Activated naive CD4-positive, alpha-beta T cell (primary cell): ENCODE measurements around the gene PSORS1C2.
"Not testable (repeated sequence)": the region's sequence is repeated elsewhere in the genome, so short reads cannot be mapped to it uniquely, and the experiment has no call there.

Source experiments
- DNase-seq, 4 experiments: peaks; one replicate each; lab custom pipeline; 2025; lab: John Stamatoyannopoulos, UW

The PSORS1C2 gene

DNA sequence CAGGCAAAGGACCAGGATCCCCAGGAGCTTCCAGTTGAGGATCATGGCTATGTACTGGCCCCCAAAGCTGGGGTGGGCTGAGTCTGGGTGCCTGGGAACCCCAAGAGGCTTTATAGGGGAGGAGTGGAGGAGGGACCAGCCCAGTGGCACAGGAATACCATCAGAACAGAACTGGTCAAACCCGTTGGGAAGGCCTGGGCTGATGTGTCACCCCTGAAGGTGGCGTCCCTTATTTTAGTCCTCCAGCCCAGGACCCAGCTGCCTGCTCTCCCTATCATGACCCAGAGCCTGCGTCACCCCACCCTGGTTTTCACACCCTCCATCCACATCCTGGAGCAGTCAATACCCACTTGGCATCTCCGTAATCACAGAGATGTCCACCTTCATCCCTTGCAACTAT is at the start of gene PSORS1C2:
Gene PSORS1C2 (minus strand): TSS at position 85 of the 400 bp plus-strand sequence. CDS start 40 bp downstream, at position 45.
- no peak for DNase-seq

DNA sequence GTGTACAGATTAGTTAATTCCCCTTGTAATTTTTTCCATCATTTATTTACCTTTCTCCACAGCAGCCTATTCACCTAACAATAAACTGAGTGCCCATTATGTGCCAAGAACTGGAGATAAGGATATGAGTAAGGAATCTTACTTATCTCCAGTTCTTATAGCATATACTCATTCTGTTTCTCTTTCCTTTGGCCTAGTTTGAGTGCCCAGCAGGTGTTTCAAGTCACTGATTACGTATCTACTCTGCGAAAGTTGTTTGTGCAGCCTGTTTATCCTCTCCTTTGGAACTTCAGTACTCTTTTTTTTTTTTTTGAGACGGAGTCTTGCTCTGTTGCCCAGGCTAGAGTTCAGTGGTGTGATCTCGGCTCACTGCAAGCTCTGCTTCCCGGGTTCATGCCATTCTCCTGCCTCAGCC is 48.9 kb upstream of the PSORS1C2 start:
- DNase-seq, result no peak

DNA sequence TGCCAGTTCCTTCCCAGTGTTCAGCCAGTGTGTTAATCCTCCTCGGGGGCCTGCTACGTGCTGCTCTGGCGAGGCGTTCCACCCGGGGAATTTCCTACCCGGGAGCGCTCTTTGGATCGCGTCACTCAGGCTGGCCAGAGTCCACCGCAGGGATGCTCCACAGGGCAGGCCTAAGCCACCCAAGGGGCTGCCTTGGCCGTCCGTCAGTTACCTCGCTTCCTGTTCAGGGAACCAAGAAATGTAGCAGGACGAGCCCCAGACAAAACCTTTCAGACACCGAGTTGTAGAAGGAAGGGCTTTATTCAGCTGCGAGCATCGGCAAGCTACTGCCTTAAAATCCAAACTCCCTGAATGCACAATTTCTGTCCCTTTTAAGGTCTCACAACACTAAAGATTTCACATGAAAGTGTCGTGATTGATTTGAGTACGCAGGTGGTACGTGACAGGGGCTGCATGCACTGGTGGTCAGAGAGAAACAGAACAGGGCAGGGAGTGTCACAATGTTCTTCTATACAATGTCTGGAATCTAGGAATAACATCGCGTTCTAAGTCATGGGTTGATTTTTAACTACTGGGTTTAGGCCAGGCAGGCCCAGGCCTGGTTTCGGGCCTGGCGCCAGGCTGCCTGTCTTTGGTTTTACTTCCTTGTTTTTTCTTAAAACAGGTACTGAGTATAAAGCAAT is 47.3 kb upstream of the PSORS1C2 start:
- DNase-seq, result no peak

DNA sequence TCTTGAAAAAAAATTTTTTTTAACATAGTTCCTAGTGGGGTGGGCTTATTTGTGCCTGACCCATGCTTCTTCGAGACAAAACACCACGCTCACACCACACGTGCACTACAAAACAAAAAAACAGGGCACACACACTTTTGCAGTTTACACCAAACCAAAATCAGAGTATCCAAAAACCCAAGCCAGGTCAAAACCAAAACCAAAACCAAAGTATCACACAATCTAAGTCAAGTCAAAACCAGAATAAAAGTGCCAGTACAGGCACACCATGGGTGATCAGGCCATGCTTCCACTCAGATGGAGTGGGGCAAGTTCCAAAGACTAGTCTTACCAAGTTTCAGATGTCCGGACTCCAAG is 46.8 kb upstream of the PSORS1C2 start:
- not testable (repeated sequence) for DNase-seq

DNA sequence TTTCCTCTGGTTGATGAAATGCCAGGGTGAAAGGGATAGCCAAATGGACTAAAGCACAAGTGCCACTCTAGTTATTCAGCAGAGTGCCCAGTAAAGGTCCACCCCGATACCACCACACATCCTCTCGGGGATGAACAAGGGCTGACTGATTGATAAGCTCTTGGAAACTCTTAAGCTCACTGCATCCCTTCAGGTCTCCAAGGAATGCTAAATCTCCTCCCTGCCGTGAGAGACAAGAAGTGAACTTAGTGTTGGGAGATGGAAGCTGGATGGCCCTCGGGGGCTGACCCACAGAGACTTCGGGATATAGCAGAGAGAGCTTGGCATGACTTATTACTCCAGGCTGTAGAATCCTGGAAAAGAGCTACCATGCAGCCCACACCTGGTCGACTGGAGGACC is 45.0 kb upstream of the PSORS1C2 start:
- DNase-seq, result not testable (repeated sequence)

DNA sequence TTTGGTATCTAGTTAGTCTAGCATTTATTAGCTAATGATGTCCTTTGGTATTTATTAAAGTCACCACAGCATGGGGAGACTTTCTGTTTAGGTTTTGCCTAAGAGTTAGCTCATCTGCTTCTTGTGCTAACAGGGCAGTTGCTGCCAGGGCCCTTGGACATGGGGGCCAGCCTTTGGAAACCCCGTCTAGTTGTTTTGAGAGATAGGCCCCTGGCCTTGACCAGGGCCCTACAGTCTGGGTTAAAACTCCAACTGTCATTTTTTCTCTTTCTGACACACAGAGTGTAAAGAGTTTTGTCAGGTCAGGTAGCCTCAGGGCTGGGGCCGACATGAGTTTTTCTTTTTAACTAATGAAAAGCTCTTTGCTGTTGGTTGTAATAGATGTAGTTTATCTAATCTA is 44.4 kb upstream of the PSORS1C2 start:
- not testable (repeated sequence) for DNase-seq

DNA sequence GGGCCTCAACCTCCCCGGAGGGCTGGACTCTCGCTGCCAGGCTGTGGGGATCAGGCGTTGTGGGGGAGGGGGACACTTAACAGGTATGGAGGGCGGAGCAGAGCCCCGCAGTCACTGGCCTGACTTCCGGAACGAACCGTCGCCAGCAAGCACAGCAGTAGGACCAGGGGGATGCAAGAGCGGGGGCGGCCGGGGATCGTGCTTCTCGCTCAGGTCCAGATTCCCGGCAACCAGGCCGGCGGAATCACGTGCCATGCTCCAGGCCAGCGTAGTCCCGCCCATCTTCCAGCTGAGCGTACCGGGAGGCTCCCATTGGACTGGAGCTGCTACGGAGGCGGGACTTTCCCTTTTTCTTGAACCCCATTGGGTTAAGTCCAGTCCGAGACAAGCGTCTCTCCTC is 41.6 kb upstream of the PSORS1C2 start:
- peak in 3 of 4 experiments; percentile 28 to 36 (median 28) for DNase-seq

DNA sequence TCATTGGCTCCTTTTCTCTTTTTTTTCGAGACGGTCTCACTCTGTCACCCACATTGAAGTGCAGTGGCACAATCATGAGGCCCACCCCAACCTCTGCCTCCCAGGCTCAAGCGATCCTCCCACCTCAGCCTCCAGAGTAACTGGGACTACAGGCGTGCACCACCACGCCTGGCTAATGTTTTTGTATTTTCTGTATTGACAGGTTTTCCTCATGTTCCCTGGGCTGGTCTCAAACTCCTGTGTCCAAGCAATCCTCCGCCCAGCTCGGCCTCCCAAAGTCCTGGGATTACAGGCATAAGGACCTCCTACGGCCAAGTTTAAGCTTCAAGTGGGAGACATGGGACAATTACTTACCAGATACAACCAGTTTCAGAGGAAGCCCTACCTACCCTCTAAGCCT is 41.0 kb upstream of the PSORS1C2 start:
- DNase-seq, result no peak

DNA sequence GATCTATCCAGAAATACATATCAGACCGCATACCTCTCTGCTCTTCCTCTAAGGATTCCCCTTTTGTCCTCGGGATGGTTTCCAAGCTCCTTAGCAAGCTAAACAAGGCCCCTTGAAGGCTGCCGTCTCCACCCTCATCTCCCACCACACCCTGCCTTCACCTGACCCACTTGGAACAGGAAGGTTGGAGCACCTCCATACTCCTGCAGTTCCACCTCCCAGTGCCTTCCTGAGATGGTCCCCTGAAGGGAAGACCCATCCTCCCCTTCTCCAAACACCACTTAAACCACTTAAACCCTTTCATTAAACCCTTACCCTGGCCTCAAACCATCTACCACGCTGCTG is 40.1 kb upstream of the PSORS1C2 start:
- no peak for DNase-seq

DNA sequence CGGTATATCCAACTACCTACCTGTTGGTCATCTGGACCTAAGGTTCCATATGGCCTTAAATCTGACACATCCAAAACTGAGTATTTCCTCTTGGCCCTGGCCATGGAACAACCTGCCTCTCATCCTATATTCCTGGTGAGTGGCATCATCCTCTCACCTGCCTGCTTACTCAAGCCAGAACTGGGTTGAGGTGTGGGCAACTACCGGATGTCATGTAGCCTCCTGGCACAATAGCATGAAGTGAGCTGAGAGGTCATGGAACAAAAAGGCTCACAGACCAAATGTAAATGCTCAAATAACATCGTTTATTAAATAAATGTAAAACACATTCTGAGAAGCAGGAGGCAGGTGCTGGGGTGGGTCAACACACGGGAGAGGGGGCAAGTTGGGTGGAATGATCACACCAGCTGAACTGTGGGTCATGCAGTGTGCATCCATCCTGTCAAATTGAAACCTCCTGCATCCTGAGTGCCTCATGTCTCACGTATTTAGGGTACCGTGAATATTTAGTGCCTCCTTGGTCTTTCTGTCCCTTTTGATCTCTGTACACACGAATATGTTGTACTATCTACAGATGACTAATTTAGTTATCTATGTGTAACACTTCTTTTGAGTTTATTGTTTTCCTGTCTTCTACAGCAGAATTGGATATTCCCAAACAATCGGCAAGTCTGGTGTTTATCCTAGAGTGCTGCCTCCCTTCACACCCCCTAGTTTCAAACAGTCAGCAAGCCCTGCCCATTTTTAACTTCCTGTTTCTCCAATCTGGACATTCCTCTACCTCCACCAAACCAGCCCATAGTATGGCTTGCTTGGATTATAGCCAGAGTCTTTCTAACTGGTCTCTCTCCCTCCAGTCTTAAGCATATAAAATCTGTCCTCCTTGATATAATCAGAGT is 39.5 kb upstream of the PSORS1C2 start:
- no peak for DNase-seq

DNA sequence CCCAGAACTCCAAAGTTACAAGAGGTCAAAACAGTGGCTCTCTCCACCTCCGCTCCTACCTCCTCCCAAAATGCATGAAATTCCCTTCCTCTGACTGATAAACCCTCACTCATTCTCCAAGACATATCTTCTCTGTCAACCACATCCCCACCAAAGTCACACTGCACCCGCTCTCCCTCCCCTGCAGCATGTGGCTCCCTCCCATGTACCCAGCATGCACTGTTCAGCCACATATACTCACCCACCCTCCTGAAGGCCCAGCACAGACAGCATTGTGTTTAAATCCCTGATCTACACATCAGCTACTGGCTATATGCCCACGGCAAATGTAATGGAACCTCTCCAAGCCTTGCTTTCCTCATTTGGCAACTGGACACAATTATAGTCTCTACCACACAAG is 37.1 kb upstream of the PSORS1C2 start:
- DNase-seq, result no peak

DNA sequence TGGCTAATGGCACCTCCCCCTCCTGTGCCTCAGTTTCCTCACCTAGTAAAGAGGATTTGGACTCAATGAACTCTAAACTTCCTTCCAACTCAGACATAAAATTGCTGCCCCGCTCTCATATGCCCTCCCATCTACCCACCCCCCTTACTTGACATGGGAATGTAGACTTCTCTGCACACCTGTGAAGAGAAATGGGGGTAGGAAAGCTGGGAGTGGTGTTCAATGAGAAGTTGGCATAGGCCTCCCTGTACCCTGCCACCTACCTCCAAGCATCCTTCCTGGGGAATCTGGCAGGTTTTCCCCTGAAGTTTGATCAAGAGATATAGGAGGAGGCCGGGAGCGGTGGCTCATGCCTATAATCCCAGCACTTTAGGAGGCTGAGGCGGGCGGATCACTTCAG is 35.5 kb upstream of the PSORS1C2 start:
- DNase-seq, result no peak

DNA sequence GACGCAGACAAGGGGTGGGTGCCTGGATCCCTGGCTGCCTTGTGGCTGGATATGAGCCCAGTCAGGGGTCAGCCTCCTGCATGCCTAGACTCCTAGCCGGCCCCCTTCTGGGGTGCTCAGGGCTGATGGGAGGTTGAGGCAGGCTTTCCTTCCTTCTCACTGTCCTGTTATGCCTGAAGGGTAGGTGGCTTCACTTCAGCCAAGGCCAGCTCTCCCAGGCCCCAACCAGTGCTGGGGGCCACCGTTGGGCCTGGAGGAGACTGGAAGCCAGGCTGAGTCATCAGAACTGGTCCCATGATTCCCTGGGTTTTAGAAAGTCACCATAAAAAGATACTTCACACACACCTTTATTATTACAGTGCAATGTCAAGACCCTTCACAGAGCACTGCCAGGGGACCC is 34.5 kb upstream of the PSORS1C2 start:
- no peak for DNase-seq

DNA sequence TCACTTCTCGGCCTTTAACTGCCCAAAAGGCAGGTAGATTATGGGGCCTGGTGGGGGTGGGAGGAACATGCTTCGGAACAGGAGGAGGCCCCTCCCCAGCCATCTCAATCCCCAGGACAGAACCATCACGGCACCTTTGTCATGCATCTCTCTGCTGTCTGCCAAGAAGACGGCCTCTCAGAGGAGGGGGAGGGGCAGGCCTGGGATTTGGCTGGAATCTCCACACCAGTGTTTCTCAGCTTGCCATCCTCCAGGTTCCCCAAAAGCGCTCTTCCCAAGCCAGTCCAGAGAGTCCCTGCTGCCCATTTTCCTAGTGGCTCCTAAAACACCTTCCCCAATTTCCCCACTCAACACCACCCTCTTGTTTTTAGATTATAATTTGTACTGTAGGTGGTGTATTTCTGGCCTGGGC is 34.1 kb upstream of the PSORS1C2 start:
- DNase-seq, result no peak

DNA sequence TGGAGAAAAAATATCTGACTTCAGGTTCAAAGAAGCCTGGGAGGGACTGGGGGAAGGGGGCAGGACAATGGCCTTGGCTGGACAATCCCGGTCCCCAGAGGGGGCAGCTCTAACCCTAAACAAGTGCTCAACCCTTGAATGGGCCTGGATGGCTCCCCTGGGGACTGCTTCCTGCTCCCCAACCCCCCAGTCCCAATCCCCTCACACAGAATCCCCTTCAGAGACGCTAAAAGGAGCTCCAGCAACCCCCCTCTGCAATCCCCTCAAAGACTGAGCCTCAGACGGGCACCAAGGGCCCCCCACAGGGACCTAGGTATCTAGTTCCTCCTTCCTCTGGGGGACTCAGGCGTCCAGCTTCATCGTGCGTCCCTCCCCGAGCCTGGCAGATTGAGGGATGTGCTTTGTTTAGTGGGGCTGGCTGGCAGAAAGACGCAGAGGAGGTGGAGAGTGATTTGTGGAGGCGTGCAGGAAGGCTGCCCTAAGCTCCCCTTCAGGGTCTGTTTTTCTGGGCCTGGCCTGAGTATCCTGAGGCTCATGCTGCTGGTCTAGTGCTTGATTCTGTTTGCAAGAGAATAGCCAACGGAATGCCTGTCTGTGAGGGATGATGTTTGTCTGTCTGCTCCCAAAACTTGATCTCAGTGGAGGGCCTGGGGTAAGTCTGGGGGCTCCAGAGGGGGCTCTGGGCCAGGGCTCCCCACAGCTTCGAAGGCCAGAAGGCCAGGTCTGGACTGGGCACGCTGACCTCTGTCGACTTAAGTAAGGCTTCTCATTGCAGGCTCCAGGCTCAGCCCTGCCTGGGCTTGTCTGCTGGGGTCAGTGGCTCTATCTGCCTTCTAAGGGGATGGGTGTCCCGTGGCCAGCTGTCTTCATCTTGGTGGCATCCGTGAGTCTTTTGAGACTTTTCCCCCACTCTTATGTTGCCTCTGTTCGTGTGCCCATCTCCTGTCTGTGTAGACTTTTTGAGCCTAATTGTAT is 33.4 kb upstream of the PSORS1C2 start:
- DNase-seq, result no peak

DNA sequence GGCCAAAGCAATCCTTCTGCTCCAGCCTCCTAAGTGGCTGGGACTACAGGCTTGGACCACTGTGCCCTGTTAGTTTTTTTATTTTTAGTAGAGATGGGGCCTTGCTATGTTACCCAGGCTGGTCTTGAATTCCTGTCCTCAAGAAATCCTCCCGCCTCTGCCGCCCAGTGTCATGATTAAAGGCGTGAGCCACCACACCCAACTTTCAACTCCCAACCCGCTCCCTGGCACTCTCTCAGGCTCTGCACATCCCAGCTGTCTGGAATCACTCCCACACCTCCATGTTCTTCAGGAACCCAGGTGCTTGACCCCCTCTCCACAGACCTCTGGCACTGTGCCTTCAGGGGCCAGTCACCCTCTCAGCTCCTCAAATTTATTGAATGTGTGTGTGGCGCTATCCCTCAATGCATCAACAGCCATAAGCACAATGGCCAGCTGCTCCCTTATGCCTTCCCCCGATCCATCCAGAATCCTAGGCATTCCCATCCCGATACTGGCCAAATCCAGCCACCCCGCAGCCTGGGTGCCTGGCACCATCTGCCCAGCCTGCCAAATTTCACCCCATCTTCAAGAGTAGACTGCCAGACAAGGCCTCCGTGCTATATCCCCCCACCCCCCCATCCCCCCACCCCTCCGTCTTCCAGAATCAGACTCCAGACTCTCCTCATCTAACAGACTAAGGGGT is 32.3 kb upstream of the PSORS1C2 start:
- no peak for DNase-seq

DNA sequence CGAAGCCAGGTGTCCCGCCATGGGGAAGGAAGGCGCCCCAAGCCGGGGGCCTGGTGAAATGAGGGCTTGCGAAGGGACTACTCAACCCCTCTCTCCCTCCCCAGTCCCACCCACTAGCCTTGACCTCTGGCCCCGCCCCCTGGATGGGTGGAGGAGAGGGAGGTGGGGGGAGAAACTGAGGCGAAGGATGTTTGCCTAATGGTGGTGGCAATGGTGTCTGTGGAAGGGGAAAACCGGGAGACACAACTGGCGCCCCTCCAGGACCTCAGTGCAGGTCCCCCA is 31.7 kb upstream of the PSORS1C2 start, which contains the start of gene POU5F1:
Gene POU5F1 (minus strand): TSS at position 83 of the 282 bp plus-strand sequence. CDS start 62 bp downstream, at position 21.
- no peak for DNase-seq

DNA sequence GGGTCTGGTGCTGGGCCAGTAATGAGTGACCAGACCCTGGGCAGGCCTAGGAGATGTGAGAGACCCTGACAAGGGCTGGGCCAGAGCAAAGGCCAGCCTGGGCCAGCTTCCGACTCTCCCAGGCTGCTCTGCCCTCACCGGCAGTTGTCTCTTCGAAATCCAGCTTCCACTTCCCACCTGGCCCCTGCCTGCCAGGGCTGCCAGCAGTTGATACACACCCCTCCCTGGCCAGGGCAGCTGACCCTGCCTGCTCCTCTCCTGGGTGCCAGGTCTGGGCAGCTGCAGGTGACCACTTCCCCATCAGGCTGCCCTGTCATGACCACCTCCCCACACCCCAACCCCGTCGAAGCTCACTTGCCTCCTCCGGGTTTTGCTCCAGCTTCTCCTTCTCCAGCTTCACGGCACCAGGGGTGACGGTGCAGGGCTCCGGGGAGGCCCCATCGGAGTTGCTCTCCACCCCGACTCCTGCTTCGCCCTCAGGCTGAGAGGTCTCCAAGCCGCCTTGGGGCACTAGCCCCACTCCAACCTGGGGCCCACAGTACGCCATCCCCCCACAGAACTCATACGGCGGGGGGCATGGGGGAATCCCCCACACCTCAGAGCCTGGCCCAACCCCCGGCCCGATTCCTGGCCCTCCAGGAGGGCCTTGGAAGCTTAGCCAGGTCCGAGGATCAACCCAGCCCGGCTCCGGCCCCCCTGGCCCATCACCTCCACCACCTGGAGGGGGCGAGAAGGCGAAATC is 31.2 kb upstream of the PSORS1C2 start:
- DNase-seq, result not testable (repeated sequence)

DNA sequence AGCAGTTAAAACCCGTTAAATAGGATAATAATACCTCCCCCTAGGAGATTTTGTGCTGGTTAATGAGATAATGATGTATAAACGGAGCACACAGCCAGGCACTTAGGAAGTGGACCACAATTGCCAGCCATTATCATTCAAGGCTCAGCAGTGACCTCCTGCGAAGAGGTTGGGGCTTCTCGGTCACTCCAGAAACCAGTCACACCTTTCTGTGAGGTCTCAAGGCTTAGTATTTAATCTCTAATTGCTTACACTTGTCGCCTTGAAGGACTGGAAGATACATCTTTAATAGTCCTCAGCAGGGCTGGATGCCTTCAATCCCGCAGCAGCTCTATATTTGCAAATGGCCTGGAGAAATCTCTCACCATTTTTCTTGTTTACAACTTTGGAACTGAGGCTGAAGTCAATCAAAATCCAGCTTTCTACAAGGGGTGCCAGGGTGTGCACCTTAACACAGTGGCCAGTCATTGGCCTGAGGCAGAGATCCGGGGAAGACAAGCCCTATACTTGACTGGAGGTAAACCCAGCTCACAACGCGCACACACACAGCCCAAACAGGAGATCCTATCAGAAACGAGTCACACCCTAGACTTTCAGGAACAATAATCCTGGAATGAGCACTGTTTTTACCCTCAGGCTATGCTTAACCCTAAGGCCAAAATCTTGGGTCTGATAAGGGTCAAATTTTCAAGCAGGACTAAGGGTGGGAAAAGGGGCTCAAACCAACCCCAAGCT is 30.4 kb upstream of the PSORS1C2 start:
- no peak for DNase-seq

DNA sequence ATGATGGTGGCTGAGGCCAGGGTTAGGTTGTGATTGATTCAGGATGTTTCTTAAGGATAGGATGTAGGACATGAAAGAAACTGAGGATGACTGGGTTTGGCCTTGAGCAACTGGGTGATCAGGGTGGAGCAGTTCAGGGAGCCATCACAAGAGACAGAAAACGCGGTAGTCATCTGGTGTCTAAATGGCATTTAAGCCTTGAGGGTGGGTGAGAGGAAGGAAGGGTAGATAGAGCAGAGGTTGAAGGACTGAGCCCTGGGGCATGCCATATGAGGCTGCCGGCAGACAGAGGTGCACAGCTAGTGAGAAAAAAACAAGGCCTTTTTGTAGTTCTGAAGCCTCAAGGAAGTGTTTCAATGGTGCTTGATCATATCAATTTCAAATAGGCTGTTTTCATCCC is 29.7 kb upstream of the PSORS1C2 start:
- no peak for DNase-seq
